GM12872 (cell line): ENCODE measurements around the gene RFESD.

Experiments
- CTCF ChIP-seq: IDR thresholded peaks from 3 replicates; pipeline ENCODE4 v1.5.1; 2011; ENCODE audit warnings: low read depth, mild to moderate bottlenecking, low read length, moderate library complexity; ENCODE audit not compliant: insufficient read depth

RFESD gene

GRCh38 chr5:95667678-95668077 is 21.1 kb downstream of the RFESD start:
- no peak for TF ChIP-seq CTCF

- no peak for TF ChIP-seq CTCF
Measured at GRCh38 chr5:95668216-95668615, 21.6 kb downstream of the RFESD start.

GRCh38 chr5:95668728-95669127 is 22.2 kb downstream of the RFESD start:
- no peak for TF ChIP-seq CTCF

GRCh38 chr5:95669540-95669939 is 23.0 kb downstream of the RFESD start:
- no peak for TF ChIP-seq CTCF

GRCh38 chr5:95669985-95670384 is 23.4 kb downstream of the RFESD start:
- no peak for TF ChIP-seq CTCF

- TF ChIP-seq CTCF, result no peak
Measured at GRCh38 chr5:95670568-95670967, 24.0 kb downstream of the RFESD start.

GRCh38 chr5:95671826-95672225 is 25.2 kb downstream of the RFESD start:
- TF ChIP-seq CTCF, result no peak

GRCh38 chr5:95672641-95673040 is 26.1 kb downstream of the RFESD start:
- no peak for TF ChIP-seq CTCF
